Sigmoid colon (tissue), 4 donors: Measurements from ENCODE around the gene TXNRD3.

Experiments
- CTCF ChIP-seq, 4 experiments: fragments of 450-650 bp in 3 of 4; fragments of 200-600 bp in 1 of 4; IDR thresholded peaks; one replicate each; pipeline ENCODE4 v1.5.1; 2016 to 2019; ENCODE audit warnings: antibody characterized with exemption in 4 of 4, mild to moderate bottlenecking in 3 of 4, moderate library complexity in 2 of 4
- EP300 ChIP-seq, 4 donors: sonication (generic); formaldehyde crosslinking; IDR thresholded peaks; one replicate each; pipeline ENCODE4 v1.6.1; 2017; ENCODE audit warnings: antibody characterized with exemption in 4 of 4

- no peak for TF ChIP-seq CTCF (IDR thresholded peaks at IDR 0.05)
- TF ChIP-seq EP300 (IDR thresholded peaks at IDR 0.05), result no peak
Measured at GRCh38 chr3:126617571-126617970, 37.4 kb downstream of the TXNRD3 start.
